Measurements from ENCODE around the gene TSPAN9.

Gene TSPAN9

DNA sequence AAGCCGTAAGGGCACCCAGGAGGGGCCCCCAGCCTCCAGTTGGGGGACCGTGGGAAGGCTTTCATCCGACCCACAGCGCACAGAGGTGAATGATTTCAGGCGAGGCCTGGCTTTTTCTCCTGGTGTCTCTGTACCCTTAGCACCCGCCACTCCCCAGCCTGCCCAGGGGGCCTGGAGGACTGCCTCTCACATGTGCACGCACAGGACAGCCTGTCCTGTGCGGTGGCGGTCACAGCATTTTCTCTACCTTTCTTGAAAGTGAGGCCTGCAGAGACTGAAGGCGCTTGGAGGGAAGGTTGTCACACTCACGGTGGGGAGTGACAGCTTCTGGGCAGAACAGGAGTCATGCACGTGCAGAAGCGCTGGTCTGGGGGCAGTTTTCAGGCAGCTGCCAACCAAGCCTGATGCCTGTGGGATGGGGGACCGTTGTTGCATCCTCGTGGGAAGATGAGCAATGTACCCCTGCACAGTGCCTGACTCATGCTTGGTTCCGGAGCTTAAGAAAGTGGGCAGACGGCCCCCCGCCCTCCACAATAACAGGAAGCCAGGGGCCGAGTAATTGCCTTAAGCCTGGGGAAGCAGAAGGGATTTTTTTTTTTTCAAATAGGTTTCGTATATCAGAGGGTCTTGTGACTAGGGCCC lies 148.1 kb downstream of the TSPAN9 start:
- peaks cover 10% of the 10 kb centered on the region for H3K4me1 Mint-ChIP-seq (ENCODE audit: low read depth)
- no peak overlapping the region for H3K27ac Mint-ChIP-seq
- no peak for DNase-seq
- peaks cover 9% of the 10 kb centered on the region for H3K27me3 Mint-ChIP-seq
- H3K9me3 Mint-ChIP-seq, result no peaks in the 10 kb centered on the region
- no peaks in the 10 kb centered on the region for H3K36me3 Mint-ChIP-seq (ENCODE audit: low read depth)
- no peak overlapping the region for H3K4me3 Mint-ChIP-seq

DNA sequence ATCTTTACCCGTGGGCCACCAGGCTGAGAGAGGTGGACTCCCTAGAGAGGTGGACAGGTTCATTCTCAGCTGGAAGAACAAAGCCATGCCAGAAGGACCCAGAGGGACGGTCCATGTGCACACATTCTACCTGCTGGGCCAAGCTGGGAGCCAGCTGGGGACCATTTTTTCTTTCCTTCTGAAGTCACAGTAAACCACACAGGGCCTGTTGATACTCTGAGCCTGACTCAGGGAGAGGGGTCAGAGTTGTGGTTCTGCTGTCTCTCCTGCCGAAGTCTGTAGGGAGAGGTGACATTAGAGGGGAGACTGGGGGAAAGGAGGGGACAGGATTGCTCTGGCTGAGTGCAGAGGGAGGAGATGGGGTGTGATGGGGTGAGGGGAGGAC lies 148.6 kb downstream of the TSPAN9 start:
- Mint-ChIP-seq H3K27ac (no peak overlapping the region), H3K9me3 (no peaks in the 10 kb centered on the region), H3K36me3 (ENCODE audit: low read depth) (no peaks in the 10 kb centered on the region), H3K27me3 (peaks cover 9% of the 10 kb centered on the region), H3K4me3 (no peak overlapping the region), H3K4me1 (ENCODE audit: low read depth) (peaks cover 10% of the 10 kb centered on the region)
- no peak for DNase-seq

DNA sequence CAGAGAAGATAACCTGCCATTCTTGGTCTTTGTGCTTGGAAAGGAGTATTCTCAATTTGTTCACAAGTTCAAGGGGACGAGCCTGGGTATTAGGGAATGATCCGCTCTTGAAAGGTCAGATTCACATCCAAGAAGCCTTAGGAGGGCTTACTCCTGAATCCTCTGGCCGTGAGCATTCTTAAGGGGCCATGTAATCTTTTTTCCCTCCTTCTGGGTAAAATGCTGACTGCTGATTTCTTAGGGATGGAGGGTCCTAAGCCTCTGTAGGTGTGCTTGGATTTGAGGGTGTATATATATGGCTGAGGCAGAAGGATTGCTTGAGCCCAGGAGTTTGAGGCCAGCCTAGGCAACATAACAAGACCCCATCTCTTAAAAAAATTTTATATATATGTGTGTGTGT lies 149.1 kb downstream of the TSPAN9 start:
- Mint-ChIP-seq H3K36me3 (ENCODE audit: low read depth) (no peaks in the 10 kb centered on the region), H3K4me3 (no peak overlapping the region), H3K9me3 (no peaks in the 10 kb centered on the region), H3K27ac (no peak overlapping the region), H3K4me1 (ENCODE audit: low read depth) (peaks cover 10% of the 10 kb centered on the region), H3K27me3 (peaks cover 9% of the 10 kb centered on the region)
- DNase-seq, result no peak

DNA sequence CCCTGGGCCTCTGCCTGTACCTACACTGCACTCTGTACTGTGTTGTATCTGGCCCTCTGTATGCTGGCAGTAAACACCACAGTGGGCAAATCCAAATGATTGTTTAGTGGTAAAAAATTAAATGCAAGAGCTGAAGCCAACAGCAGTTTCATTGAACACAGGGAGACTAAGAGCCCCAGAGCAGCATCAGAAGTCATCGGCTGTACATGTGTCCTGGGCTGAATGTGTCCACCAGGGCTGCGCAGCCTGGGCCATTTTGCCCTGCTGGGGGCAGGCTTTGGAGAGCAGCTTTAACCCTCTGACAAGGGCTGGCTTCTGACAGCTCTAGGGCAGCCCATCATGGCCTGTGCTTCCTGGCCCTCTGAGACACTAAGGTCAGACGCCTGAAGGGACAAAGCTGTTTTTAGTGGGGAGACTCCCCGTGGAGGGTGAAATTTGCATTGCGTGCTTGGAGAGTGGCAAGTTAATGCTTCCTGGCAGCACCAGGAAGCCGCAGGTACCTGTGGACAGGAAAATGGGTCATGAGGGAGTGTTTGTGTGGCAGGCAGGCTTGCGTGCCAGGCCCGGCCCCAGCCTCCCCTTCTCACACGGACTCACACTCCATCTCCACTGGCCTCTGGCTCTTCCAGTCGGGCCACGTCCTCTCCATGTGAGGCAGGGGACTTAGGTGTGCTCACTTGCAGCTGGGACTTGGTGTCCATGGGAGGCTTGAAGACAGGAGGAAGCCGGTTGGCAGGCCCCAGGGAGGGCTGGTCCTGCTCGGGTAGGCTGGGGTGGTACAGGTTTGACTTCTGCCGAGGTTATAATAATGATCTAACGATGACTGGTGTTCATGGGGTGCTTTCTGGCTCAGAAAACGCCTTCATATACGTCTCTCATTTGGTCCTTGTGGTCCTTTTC lies 150.1 kb downstream of the TSPAN9 start:
- H3K4me1 Mint-ChIP-seq (ENCODE audit: low read depth), result peaks cover 10% of the 10 kb centered on the region
- no peak overlapping the region for H3K4me3 Mint-ChIP-seq
- no peak overlapping the region for H3K27ac Mint-ChIP-seq
- H3K9me3 Mint-ChIP-seq, result no peaks in the 10 kb centered on the region
- no peaks in the 10 kb centered on the region for H3K36me3 Mint-ChIP-seq (ENCODE audit: low read depth)
- DNase-seq, result no peak
- peaks cover 16% of the 10 kb centered on the region for H3K27me3 Mint-ChIP-seq

DNA sequence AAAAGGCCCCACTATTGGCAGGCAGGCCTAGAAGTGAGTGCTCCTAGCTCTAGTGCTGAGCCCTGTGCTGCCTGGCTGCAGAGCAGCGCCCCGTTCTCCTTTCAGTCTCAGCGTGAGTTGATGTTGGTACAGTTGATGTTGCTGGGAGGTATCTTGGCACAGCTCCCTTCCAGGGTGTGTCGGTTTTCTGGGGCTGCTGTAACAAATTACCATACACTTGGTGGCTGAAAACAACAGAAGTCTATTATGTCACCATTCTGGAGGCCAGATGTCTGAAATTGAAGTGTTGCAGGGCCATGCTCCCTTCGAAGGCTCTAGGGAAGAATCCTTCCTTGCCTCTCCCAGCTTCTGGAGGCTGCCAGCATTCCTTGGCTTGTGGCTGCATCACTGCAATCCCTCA lies 151.4 kb downstream of the TSPAN9 start:
- H3K36me3 Mint-ChIP-seq (ENCODE audit: low read depth), result no peaks in the 10 kb centered on the region
- no peak overlapping the region for H3K4me3 Mint-ChIP-seq
- no peak overlapping the region for H3K27ac Mint-ChIP-seq
- no peaks in the 10 kb centered on the region for H3K9me3 Mint-ChIP-seq
- DNase-seq, result no peak
- peaks cover 10% of the 10 kb centered on the region for H3K4me1 Mint-ChIP-seq (ENCODE audit: low read depth)
- H3K27me3 Mint-ChIP-seq, result peaks cover 20% of the 10 kb centered on the region

DNA sequence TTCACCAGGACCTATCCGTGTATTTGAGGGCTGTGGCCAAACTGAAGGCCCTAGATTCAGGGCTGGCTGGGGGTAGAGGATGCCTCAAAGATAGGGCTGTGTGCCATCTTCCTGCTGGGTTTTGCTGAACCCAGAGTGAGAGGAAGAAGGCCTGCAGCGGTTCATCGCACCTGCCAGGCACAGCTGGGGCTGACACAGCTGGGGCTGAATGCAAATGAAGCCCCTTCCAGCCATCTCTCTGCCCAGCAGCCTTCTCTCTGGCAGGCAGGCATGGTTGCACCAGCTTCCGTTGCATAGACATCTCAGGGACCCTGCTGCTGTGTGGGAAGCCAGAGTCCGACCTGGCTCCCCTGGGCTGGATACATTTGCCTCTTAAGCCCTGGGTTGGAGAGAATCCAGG lies 152.4 kb downstream of the TSPAN9 start:
- Mint-ChIP-seq H3K27ac (no peak overlapping the region), H3K27me3 (peaks cover 22% of the 10 kb centered on the region)
- no peak for DNase-seq

DNA sequence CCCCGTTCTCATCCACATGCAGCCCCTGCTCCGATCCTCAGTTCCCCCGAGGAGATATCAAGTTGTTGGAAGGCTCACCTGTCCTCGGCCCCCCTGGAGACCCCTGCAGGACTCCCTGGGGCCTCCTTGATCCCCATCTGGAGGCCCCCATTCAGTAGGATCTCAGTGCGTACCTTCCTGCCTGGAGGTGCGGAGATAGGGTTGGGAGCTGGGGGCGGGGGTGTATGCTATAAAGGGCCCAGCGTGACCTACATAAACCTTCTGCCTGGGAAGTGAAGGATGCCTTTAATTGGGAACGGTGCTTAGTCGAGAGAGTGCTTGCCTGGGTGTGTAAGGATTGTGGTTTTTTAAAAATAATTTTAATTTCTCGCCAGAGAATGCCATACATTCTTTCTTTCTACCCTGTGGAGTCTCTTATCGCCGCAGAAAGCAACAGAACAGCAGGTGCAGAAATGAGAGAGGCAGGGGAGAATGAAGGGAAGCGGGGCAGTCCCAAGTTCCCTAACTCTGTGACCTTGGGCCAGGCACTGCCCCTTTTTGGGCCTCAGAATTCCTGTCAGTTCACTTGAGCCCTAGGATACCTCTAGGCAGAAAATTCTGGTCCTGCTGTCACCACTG lies 153.7 kb downstream of the TSPAN9 start:
- no peaks in the 10 kb centered on the region for H3K36me3 Mint-ChIP-seq (ENCODE audit: low read depth)
- no peaks in the 10 kb centered on the region for H3K9me3 Mint-ChIP-seq
- H3K4me3 Mint-ChIP-seq, result no peak overlapping the region
- H3K27ac Mint-ChIP-seq, result no peak overlapping the region
- no peak for DNase-seq
- H3K27me3 Mint-ChIP-seq, result peaks cover 22% of the 10 kb centered on the region
- peaks cover 3% of the 10 kb centered on the region for H3K4me1 Mint-ChIP-seq (ENCODE audit: low read depth)

More for the DNA sequence above, 152.4 kb downstream of the TSPAN9 start:
- no peaks in the 10 kb centered on the region for H3K36me3 Mint-ChIP-seq (ENCODE audit: low read depth)
- no peaks in the 10 kb centered on the region for H3K9me3 Mint-ChIP-seq
- no peak overlapping the region for H3K4me3 Mint-ChIP-seq
- H3K4me1 Mint-ChIP-seq (ENCODE audit: low read depth), result peaks cover 10% of the 10 kb centered on the region

DNA sequence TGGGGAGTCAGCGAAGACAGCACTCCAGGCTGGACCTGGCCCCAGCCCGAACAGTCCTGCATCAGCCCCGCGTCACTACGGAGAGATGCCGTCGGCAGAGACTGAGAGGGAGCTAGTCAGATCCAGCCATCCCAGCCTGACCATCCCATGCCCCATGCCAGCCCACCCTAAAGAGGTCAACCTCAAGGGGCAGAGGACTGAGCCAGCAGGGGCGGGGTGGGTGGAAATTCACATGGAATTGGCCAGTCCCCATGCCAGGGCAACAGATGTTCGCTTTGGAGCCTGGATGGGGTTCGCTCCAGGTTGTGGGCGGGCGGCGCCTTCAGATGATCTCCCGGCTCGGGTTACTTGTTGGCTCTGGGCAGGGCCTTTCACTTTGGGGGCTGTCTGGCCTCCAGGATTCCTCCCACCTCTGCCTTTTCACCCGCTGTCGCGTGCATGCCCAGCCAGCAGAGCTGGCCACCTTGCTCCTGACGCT lies 154.3 kb downstream of the TSPAN9 start:
- Mint-ChIP-seq H3K36me3 (ENCODE audit: low read depth) (no peaks in the 10 kb centered on the region), H3K27me3 (peaks cover 22% of the 10 kb centered on the region), H3K27ac (no peak overlapping the region)

DNA sequence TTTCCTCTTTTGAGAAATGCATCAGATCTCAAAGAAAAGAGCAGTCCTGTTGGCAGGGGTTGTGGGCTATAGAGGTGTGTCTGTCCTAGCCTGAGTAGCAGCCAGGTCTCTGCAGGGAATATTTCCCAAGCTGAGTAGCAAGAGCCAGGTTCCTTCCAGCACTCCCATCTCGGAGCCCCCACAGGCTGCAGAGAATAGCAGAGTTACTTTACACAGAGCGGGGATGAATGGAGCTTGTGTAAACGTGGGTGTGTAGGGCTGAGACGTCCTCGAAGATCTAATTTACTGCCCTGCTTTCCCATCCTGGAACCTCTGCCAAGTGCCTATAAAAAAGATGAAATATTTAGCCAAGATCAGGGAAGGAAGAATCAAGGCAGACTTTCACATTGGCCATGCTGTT lies 156.6 kb downstream of the TSPAN9 start:
- Mint-ChIP-seq H3K36me3 (ENCODE audit: low read depth) (no peaks in the 10 kb centered on the region), H3K27me3 (peaks cover 22% of the 10 kb centered on the region), H3K27ac (no peak overlapping the region), H3K4me3 (no peak overlapping the region), H3K9me3 (no peaks in the 10 kb centered on the region), H3K4me1 (ENCODE audit: low read depth) (no peaks in the 10 kb centered on the region)
- DNase-seq, result no peak

More for the DNA sequence above, 154.3 kb downstream of the TSPAN9 start:
- no peak for DNase-seq
- Mint-ChIP-seq H3K4me3 (no peak overlapping the region), H3K4me1 (ENCODE audit: low read depth) (no peaks in the 10 kb centered on the region), H3K9me3 (no peaks in the 10 kb centered on the region)

DNA sequence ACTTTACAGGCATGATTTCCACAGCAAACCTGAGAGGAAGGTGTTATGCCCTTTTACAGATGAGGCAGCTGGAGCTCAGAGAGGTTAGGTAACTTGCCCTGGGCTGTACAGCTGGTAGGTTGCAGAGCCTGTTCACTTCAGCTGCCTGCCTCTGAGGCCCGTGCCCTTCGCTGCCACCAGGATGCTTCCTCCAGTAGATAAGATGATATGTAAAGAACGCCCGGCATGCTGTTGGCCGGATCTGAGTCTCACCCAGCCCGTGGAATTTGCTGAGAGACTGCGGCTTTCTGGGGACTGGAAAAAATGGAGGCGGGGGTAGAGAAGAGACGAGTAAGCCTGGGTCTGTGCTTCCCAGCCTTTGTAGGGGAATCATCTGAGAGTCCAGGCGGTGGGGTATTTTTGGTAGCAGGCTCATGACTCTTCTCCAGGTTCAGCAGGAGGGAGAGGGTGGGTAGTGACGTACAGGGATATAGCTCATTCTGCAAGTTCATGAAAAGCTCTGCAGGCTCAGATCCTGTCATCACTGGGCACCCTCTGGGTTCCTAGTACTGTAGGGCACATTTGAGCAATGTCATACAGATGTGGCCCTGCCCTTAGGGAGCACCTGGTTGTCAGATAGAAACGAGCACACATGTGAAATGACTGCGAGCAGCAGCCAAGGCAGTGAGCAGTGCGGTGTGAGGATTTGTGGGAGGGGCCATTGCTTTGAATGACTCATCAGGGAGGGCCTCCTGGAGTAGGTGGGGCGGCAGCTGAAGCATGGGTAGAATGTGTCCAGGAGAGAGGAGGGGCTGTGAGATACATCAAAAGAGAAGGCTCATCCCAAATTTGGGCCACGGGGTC lies 159.4 kb downstream of the TSPAN9 start:
- DNase-seq, result no peak
- Mint-ChIP-seq H3K4me3 (no peak overlapping the region), H3K36me3 (ENCODE audit: low read depth) (no peaks in the 10 kb centered on the region), H3K27ac (no peak overlapping the region), H3K9me3 (no peaks in the 10 kb centered on the region), H3K4me1 (ENCODE audit: low read depth) (no peaks in the 10 kb centered on the region), H3K27me3 (peaks cover 21% of the 10 kb centered on the region)

DNA sequence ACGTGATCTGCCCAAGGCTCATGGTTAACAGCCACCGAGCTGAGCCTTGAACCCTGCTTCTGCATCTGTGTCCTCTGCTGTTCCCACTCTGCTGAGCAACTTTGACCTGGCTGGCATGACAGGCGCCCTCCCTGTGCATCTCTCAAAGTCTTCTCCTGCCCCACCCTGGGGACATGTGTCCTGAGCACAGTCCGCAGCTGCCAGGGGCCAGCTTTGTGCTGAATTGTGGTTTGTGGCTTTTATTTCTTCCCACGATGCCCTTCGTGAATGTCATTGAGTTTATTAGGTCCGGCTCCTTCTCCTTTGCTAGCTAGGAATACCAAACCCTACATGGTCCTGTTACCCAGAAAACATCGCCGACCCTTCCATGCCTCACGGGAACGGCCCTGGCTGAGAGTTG lies 161.0 kb downstream of the TSPAN9 start:
- H3K9me3 Mint-ChIP-seq, result no peaks in the 10 kb centered on the region
- peaks cover 14% of the 10 kb centered on the region for H3K27me3 Mint-ChIP-seq
- H3K36me3 Mint-ChIP-seq (ENCODE audit: low read depth), result no peaks in the 10 kb centered on the region
- H3K27ac Mint-ChIP-seq, result no peak overlapping the region
- no peaks in the 10 kb centered on the region for H3K4me1 Mint-ChIP-seq (ENCODE audit: low read depth)
- H3K4me3 Mint-ChIP-seq, result no peak overlapping the region
- DNase-seq, result no peak

DNA sequence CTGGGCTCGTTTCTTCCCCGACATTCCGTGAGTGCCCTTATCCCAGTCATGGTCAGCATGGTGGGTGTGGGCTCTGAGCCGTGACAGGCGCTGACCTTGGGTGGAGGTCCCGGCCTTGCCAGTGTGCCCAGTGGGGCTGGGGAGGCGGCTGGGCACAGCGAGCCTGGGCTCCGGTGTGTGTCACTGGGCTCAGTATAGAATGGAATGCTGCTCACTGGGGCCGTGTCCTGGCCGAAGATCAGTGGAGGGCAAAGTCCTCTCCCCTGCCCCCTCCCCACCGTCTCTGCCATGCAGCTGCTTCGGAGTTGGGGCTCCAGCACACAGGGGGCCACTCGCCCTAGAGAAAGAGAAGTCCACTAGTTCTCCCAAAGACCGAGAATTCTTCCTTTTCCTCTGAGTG lies 164.4 kb downstream of the TSPAN9 start:
- Mint-ChIP-seq H3K27me3 (peaks cover 8% of the 10 kb centered on the region), H3K27ac (no peak overlapping the region)

DNA sequence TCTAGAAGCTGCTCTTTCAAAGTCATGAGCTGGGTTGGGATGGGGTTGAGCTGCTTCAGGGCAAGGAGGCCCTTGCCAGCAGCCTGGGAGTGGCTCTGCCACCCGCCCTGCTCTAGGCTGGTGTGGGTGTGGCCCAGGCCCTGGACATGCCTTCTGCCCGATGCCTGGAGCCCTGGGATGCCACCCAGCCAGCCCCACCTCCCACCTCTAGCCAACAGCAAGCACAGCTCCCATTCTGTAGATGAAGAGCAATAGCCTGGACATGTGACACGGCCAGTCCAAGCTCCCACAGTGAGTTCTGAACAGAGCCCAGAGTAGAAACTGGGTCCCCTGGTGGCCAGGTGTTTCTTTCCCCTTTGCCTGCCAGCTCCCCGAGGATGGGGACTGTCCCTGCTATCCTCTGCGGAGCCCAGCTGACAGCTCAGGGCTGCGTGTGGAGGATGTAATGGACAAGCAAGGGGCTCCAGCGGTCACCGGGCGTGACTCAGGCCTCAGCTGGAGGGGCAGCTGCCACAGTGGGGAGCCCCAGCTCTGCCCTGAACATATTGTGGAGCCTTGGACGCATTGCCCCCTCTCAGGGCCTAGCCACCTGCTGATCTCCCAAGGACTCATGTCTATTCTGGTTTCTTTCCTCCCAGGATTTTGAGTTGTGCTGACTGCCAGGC lies 165.2 kb downstream of the TSPAN9 start:
- H3K9me3 Mint-ChIP-seq, result no peaks in the 10 kb centered on the region
- no peak overlapping the region for H3K27ac Mint-ChIP-seq
- DNase-seq, result no peak
- no peaks in the 10 kb centered on the region for H3K4me1 Mint-ChIP-seq (ENCODE audit: low read depth)
- H3K4me3 Mint-ChIP-seq, result no peak overlapping the region
- H3K36me3 Mint-ChIP-seq (ENCODE audit: low read depth), result no peaks in the 10 kb centered on the region
- peaks cover 8% of the 10 kb centered on the region for H3K27me3 Mint-ChIP-seq

More for the DNA sequence above, 164.4 kb downstream of the TSPAN9 start:
- no peaks in the 10 kb centered on the region for H3K4me1 Mint-ChIP-seq (ENCODE audit: low read depth)
- DNase-seq, result no peak
- no peaks in the 10 kb centered on the region for H3K9me3 Mint-ChIP-seq
- no peak overlapping the region for H3K4me3 Mint-ChIP-seq
- no peaks in the 10 kb centered on the region for H3K36me3 Mint-ChIP-seq (ENCODE audit: low read depth)

All from activated T-cell treated with anti-CD3 and anti-CD28 coated beads, Interleukin-2, amount 50 U/mL, for 24 hours (primary cell).